Measurements from ENCODE around the gene ADAMTS9.

GRCh38 chr3:64647825-64648224 is 40.0 kb downstream of the ADAMTS9 start:
- TF ChIP-seq CTCF (IDR thresholded peaks at IDR 0.05) (no peak), POLR2A (IDR thresholded peaks at IDR 0.05) (no peak)
